Hematopoietic multipotent progenitor cell treated with erythropoietin and hydrocortisone succinate and interleukin-3 and kit ligand, for 4 days (in vitro differentiated cells): ENCODE data around the gene LRRC46.

Experiments used
- DNase-seq: peaks from one replicate; pipeline ENCODE4 v3.0.0-alpha.2; 2015

The LRRC46 gene

GRCh38 chr17:47831003-47831933 is at the start of gene LRRC46, which contains the start of gene MRPL10:
Gene LRRC46 (plus strand): TSS chr17:47831670. CDS start chr17:47831990, 320 bp downstream.
Gene MRPL10 (minus strand): TSS chr17:47831541. CDS start chr17:47831511, 30 bp downstream.
- DNase-seq: peak; percentile 97

- DNase-seq: peak; percentile 74
These were observed 45.8 kb upstream of the LRRC46 start for GRCh38 chr17:47785538-47786123.

- peak; percentile 64 for DNase-seq
These were observed 41.6 kb upstream of the LRRC46 start for GRCh38 chr17:47789611-47790561.

- DNase-seq: no peak
These were observed 40.4 kb upstream of the LRRC46 start for GRCh38 chr17:47791025-47791424.

- DNase-seq: no peak
These were observed 39.0 kb upstream of the LRRC46 start for GRCh38 chr17:47792457-47792856.

- DNase-seq: no peak
These were observed 38.5 kb upstream of the LRRC46 start for GRCh38 chr17:47792979-47793378.

- peak; percentile 55 for DNase-seq
These were observed 33.7 kb upstream of the LRRC46 start for GRCh38 chr17:47797797-47798196.

- no peak for DNase-seq
These were observed 30.8 kb upstream of the LRRC46 start for GRCh38 chr17:47800686-47801085.

- DNase-seq: no peak
These were observed 30.2 kb upstream of the LRRC46 start for GRCh38 chr17:47801176-47801765.

- DNase-seq: no peak
These were observed 29.6 kb upstream of the LRRC46 start for GRCh38 chr17:47801906-47802305.

- DNase-seq: peak; percentile 71
These were observed 29.0 kb upstream of the LRRC46 start for GRCh38 chr17:47802341-47803022.

GRCh38 chr17:47803201-47803600 is 28.3 kb upstream of the LRRC46 start:
- no peak for DNase-seq

- DNase-seq: no peak
These were observed 27.7 kb upstream of the LRRC46 start for GRCh38 chr17:47803751-47804150.

- DNase-seq: no peak
These were observed 27.0 kb upstream of the LRRC46 start for GRCh38 chr17:47804461-47804860.

- DNase-seq: no peak
These were observed 25.2 kb upstream of the LRRC46 start for GRCh38 chr17:47806026-47806912.

GRCh38 chr17:47806913-47807255 is 24.6 kb upstream of the LRRC46 start:
- DNase-seq: no peak

- DNase-seq: no peak
These were observed 24.0 kb upstream of the LRRC46 start for GRCh38 chr17:47807421-47807820.

GRCh38 chr17:47808036-47808829 is 23.2 kb upstream of the LRRC46 start:
- DNase-seq: no peak

GRCh38 chr17:47808830-47809480 is 22.5 kb upstream of the LRRC46 start:
- no peak for DNase-seq
